K562 (cell line): ENCODE results near the gene CATSPER1. TPM values are rescaled to one million over a fixed set of nuclear protein-coding genes. Genes with fewer than 3 reads are reported as not detected.

ENCODE experiments used
- CAMTA2 ChIP-seq: fragments of 250-450 bp; sonication (Bioruptor Pico); conservative IDR thresholded peaks from 2 replicates; pipeline ENCODE4 v1.5.1; 2022
- CBFA2T2 ChIP-seq: fragments of 450-650 bp; conservative IDR thresholded peaks from 2 replicates; pipeline ENCODE4 v1.6.1; 2017; ENCODE audit warnings: mild to moderate bottlenecking
- CBX8 ChIP-seq: fragments of 200-600 bp; sonication (generic); IDR thresholded peaks from 2 replicates; pipeline ENCODE4 v1.6.1; 2012; ENCODE audit warnings: borderline replicate concordance, mixed run types, low read depth, mild to moderate bottlenecking, moderate library complexity, mixed read lengths, low read length, control low read depth, inconsistent platforms; ENCODE audit not compliant: poor library complexity, severe bottlenecking; ENCODE audit errors: extremely low read depth
- CCAR2 ChIP-seq: fragments of 200-400 bp; formaldehyde crosslinking; IDR thresholded peaks from 2 replicates; pipeline ENCODE4 v1.6.1; 2017; ENCODE audit warnings: mild to moderate bottlenecking, low read depth, low read length
- FOXM1 ChIP-seq, 2 experiments: fragments of 450-650 bp in 1 of 2; sonication (generic) in 1 of 2; formaldehyde crosslinking in 1 of 2; IDR thresholded peaks; 2 replicates each; pipeline versions ENCODE4 v1.6.1 to v1.9.0; 2017 to 2022; ENCODE audit warnings: low read depth in 2 of 2, mild to moderate bottlenecking in 2 of 2, missing genetic modification reagents in 1 of 2, moderate library complexity in 1 of 2
- GABPA ChIP-seq: fragments of 200-800 bp; sonication (Bioruptor generic); conservative IDR thresholded peaks from 2 replicates; pipeline ENCODE4 v1.6.1; 2016; ENCODE audit warnings: low read depth, missing genetic modification characterization, missing compliant biosample characterization
- HINFP ChIP-seq: fragments of 450-650 bp; conservative IDR thresholded peaks from 2 replicates; pipeline ENCODE4 v1.6.1; 2016; ENCODE audit warnings: missing genetic modification characterization, low read depth, mild to moderate bottlenecking, control low read depth, missing compliant biosample characterization
- HMBOX1 ChIP-seq: sonication (generic); IDR thresholded peaks from 2 replicates; pipeline ENCODE4 v1.6.1; 2016
- IRF2 ChIP-seq: sonication (generic); formaldehyde crosslinking; IDR thresholded peaks from 2 replicates; pipeline ENCODE4 v1.8.1; 2022; ENCODE audit warnings: mild to moderate bottlenecking, missing genetic modification reagents
- L3MBTL2 ChIP-seq: fragments of 450-650 bp; IDR thresholded peaks from 2 replicates; pipeline ENCODE4 v1.6.1; 2016; ENCODE audit warnings: mild to moderate bottlenecking, moderate library complexity
- MTA3 ChIP-seq: fragments of 450-650 bp; formaldehyde crosslinking; IDR thresholded peaks from 2 replicates; pipeline ENCODE4 v1.6.1; 2017; ENCODE audit warnings: mild to moderate bottlenecking, borderline replicate concordance
- NBN ChIP-seq: fragments of 450-650 bp; IDR thresholded peaks from 2 replicates; pipeline ENCODE4 v1.6.1; 2016; ENCODE audit warnings: low read depth, mild to moderate bottlenecking
- NCOA4 ChIP-seq: fragments of 450-650 bp; IDR thresholded peaks from 2 replicates; pipeline ENCODE4 v1.6.1; 2018; ENCODE audit warnings: mild to moderate bottlenecking; ENCODE audit not compliant: partially characterized antibody
- NONO ChIP-seq, 2 experiments: fragments of 200-400 bp in 1 of 2; fragments of 450-650 bp in 1 of 2; formaldehyde crosslinking in 1 of 2; IDR thresholded peaks; 2 replicates each; pipeline ENCODE4 v1.6.1; 2017; ENCODE audit warnings: low read depth in 2 of 2, mild to moderate bottlenecking in 2 of 2, moderate library complexity in 2 of 2, low read length in 1 of 2
- NR2F6 ChIP-seq: fragments of 450-650 bp; formaldehyde crosslinking; IDR thresholded peaks from 2 replicates; pipeline ENCODE4 v1.4.0; 2020; ENCODE audit warnings: mild to moderate bottlenecking
- TRIM24 ChIP-seq, 2 experiments: fragments of 450-650 bp; IDR thresholded peaks; 2 replicates each; pipeline ENCODE4 v1.6.1; 2016
- USF2 ChIP-seq: sonication (generic); formaldehyde crosslinking; IDR thresholded peaks from 2 replicates; pipeline ENCODE4 v1.5.0; 2020; ENCODE audit warnings: missing genetic modification reagents
- ZBTB33 ChIP-seq: sonication (generic); formaldehyde crosslinking; IDR thresholded peaks from 2 replicates; pipeline ENCODE4 v1.8.1; 2023; ENCODE audit warnings: mild to moderate bottlenecking, missing genetic modification reagents
- ZNF212 ChIP-seq: fragments of 450-650 bp; formaldehyde crosslinking; IDR thresholded peaks from 2 replicates; pipeline ENCODE4 v1.4.0; 2020; ENCODE audit warnings: mild to moderate bottlenecking
- ZNF655 ChIP-seq: fragments of 250-450 bp; sonication (Bioruptor Pico); IDR thresholded peaks from 2 replicates; pipeline ENCODE4 v1.5.0; 2021
- ZNF75A ChIP-seq: fragments of 450-650 bp; formaldehyde crosslinking; IDR thresholded peaks from 2 replicates; pipeline ENCODE4 v1.4.0; 2020; ENCODE audit warnings: mild to moderate bottlenecking
- polyA plus RNA-seq, 8 experiments: library from polyadenylated mRNA; depleted of rRNA in 4 of 8; stranded (reverse) in 5 of 8; unstranded in 3 of 8; fragments of >200 nt; fragmentation: Nextera tagmentation in 2 of 8; fragmentation: Illumina TruSeq in 1 of 8; extraction: Ambion mirVana in 2 of 8; extraction: Trizol in 1 of 8; gene quantifications; 2 replicates each; pipeline versions ENCODE4 v1.2.1 to v1.2.3, GENCODE V29; 2011 to 2014; ENCODE audit warnings: inconsistent platforms in 1 of 8, missing spikeins in 1 of 8
- total RNA-seq, 7 experiments: library from RNA; depleted of rRNA in 6 of 7; stranded (reverse); fragments of >200 nt in 6 of 7; fragmentation: Illumina TruSeq in 2 of 7; extraction: Trizol in 2 of 7; gene quantifications; 2 replicates each; pipeline versions ENCODE4 v1.2.1 to v1.2.3, GENCODE V29; 2011 to 2021; ENCODE audit warnings: low replicate concordance in 1 of 7

The CATSPER1 gene
- total and polyA plus RNA-seq, 9 of the 15 experiments (the other 6 are each of a cell fraction or from before 2014, with no cell fraction given), result 0.21 to 3.3 (median 0.76) TPM

- TF ChIP-seq L3MBTL2, result peak; percentile 47; the same call in 1 of the 2 replicates
- TF ChIP-seq ZNF75A (CRISPR knock-in tag), result 0 out of 2 replicates have a peak, but pooled peaks have one; percentile 31
- TF ChIP-seq NR2F6 (CRISPR knock-in tag), result no peak
- no peak for TF ChIP-seq MTA3
- TF ChIP-seq NCOA4, result no peak
- TF ChIP-seq CBX8, result no peak
- TF ChIP-seq NBN, result no peak
- no peak for TF ChIP-seq CCAR2
- TF ChIP-seq NONO (IDR thresholded peaks at IDR 0.05; ENCODE audit: low read depth in 2 of 2, low read length in 1 of 2), result peak in 1 of 2 experiments; percentile 10; a peak in 1 of 4 replicates
- no peak for TF ChIP-seq CAMTA2 (CRISPR knock-in tag)
- no peak for TF ChIP-seq HINFP (tag)
- peak; percentile 57 for TF ChIP-seq GABPA
- no peak for TF ChIP-seq IRF2 (CRISPR knock-in tag)
- TF ChIP-seq ZNF655 (CRISPR knock-in tag), result no peak
- no peak for TF ChIP-seq FOXM1 (IDR thresholded peaks at IDR 0.05; ENCODE audit: low read depth)
- TF ChIP-seq FOXM1 (CRISPR knock-in tag; IDR thresholded peaks at IDR 0.05; ENCODE audit: low read depth), result 0 out of 2 replicates have a peak, but pooled peaks have one; percentile 20
- TF ChIP-seq USF2 (CRISPR knock-in tag), result no peak
- TF ChIP-seq TRIM24 (IDR thresholded peaks at IDR 0.05), result no peak
- TF ChIP-seq HMBOX1, result no peak
- TF ChIP-seq ZNF212 (CRISPR knock-in tag), result no peak
- TF ChIP-seq CBFA2T2, result no peak
- no peak for TF ChIP-seq ZBTB33 (CRISPR knock-in tag)
Measured at GRCh38 chr11:66069715-66070603, 43.7 kb upstream of the CATSPER1 start, which contains the start of gene PACS1 (continued).
